HEK293 (cell line): ENCODE results near the gene MSH4.

Experiments used
- ZBTB20 ChIP-seq: fragments of 450-650 bp; formaldehyde crosslinking; IDR thresholded peaks from 2 replicates; pipeline ENCODE4 v1.5.1; 2016; ENCODE audit warnings: missing biosample characterization, missing genetic modification characterization
- ZNF121 ChIP-seq: fragments of 450-650 bp; formaldehyde crosslinking; IDR thresholded peaks from 2 replicates; pipeline ENCODE4 v1.5.1; 2016; ENCODE audit warnings: missing biosample characterization, missing genetic modification characterization
- ZNF146 ChIP-seq: fragments of 450-650 bp; formaldehyde crosslinking; IDR thresholded peaks from 2 replicates; pipeline ENCODE4 v1.5.1; 2016; ENCODE audit warnings: missing biosample characterization, missing genetic modification characterization
- ZNF501 ChIP-seq: fragments of 450-650 bp; formaldehyde crosslinking; IDR thresholded peaks from 2 replicates; pipeline ENCODE4 v1.5.1; 2016; ENCODE audit warnings: missing biosample characterization, missing genetic modification characterization
- ZNF658 ChIP-seq: fragments of 450-650 bp; formaldehyde crosslinking; IDR thresholded peaks from 2 replicates; pipeline ENCODE4; 2016; ENCODE audit warnings: missing biosample characterization, missing genetic modification characterization
- ZNF76 ChIP-seq: fragments of 450-650 bp; formaldehyde crosslinking; IDR thresholded peaks from 2 replicates; pipeline ENCODE4; 2016; ENCODE audit warnings: low read depth, missing biosample characterization, missing genetic modification characterization, borderline replicate concordance
- TF ChIP-seq, protein P1 (sequence below): fragments of 450-650 bp; formaldehyde crosslinking; IDR thresholded peaks from 2 replicates; pipeline ENCODE4 v1.5.1; 2016; ENCODE audit warnings: missing biosample characterization, missing genetic modification characterization
- TF ChIP-seq, protein P2 (sequence below): fragments of 450-650 bp; formaldehyde crosslinking; IDR thresholded peaks from 2 replicates; pipeline ENCODE4 v1.5.1; 2016; ENCODE audit warnings: missing biosample characterization, missing genetic modification characterization
- TF ChIP-seq, protein P3 (sequence below): fragments of 450-650 bp; formaldehyde crosslinking; optimal IDR thresholded peaks from 2 replicates; pipeline ENCODE3; 2016; ENCODE audit warnings: missing biosample characterization, mild to moderate bottlenecking, missing genetic modification characterization

DNA sequence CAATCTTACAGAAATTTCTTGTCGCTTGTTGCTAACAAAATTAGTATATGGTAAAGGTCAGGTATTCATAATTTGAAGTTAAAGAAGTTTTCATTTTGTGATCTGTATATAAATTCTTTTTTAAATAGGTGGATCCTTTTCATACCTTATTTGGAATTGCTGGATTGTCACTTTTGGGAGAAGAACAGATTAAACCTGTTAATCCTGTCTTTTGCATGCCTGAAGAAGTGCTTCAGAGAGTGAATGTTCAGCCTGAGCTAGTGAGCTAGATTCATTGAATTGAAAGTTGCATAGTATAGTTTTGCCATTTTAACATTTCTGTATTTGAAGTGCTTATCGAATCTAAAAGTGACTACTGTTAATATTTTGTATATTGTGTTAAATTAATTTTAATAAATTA is 2.3 kb upstream of the MSH4 start:
- TF ChIP-seq ZNF501 (tag by site-specific recombination) (no peak), ZNF146 (no peak), ZNF658 (no peak), ZNF76 (tag by site-specific recombination) (no peak), ZNF121 (tag by site-specific recombination) (no peak), ZBTB20 (no peak)
- TF ChIP-seq, protein P1, sequence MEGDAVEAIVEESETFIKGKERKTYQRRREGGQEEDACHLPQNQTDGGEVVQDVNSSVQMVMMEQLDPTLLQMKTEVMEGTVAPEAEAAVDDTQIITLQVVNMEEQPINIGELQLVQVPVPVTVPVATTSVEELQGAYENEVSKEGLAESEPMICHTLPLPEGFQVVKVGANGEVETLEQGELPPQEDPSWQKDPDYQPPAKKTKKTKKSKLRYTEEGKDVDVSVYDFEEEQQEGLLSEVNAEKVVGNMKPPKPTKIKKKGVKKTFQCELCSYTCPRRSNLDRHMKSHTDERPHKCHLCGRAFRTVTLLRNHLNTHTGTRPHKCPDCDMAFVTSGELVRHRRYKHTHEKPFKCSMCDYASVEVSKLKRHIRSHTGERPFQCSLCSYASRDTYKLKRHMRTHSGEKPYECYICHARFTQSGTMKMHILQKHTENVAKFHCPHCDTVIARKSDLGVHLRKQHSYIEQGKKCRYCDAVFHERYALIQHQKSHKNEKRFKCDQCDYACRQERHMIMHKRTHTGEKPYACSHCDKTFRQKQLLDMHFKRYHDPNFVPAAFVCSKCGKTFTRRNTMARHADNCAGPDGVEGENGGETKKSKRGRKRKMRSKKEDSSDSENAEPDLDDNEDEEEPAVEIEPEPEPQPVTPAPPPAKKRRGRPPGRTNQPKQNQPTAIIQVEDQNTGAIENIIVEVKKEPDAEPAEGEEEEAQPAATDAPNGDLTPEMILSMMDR (tag by site-specific recombination), result no peak
- TF ChIP-seq, protein P2, sequence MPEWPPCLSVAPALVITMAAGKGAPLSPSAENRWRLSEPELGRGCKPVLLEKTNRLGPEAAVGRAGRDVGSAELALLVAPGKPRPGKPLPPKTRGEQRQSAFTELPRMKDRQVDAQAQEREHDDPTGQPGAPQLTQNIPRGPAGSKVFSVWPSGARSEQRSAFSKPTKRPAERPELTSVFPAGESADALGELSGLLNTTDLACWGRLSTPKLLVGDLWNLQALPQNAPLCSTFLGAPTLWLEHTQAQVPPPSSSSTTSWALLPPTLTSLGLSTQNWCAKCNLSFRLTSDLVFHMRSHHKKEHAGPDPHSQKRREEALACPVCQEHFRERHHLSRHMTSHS, result no peak
- TF ChIP-seq, protein P3, sequence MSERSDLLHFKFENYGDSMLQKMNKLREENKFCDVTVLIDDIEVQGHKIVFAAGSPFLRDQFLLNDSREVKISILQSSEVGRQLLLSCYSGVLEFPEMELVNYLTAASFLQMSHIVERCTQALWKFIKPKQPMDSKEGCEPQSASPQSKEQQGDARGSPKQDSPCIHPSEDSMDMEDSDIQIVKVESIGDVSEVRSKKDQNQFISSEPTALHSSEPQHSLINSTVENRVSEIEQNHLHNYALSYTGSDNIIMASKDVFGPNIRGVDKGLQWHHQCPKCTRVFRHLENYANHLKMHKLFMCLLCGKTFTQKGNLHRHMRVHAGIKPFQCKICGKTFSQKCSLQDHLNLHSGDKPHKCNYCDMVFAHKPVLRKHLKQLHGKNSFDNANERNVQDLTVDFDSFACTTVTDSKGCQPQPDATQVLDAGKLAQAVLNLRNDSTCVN (tag by site-specific recombination), result no peak
